Mesodermal cell (in vitro differentiated cells): ENCODE results near the gene TGM5.
"Not testable (repeated sequence)": the region's sequence is repeated elsewhere in the genome, so short reads cannot be mapped to it uniquely, and the experiment has no call there.

Source experiments
- H3K27ac ChIP-seq: 2 replicates; pipeline ENCODE4 v1.7.0; 2013; ENCODE audit warnings: mild to moderate bottlenecking, low read depth, low read length, moderate library complexity; ENCODE audit not compliant: severe bottlenecking
- H3K36me3 ChIP-seq: 2 replicates; pipeline ENCODE4 v1.7.1; 2013; ENCODE audit warnings: mild to moderate bottlenecking, low read length, moderate library complexity; ENCODE audit not compliant: control insufficient read depth, insufficient read depth
- H3K4me1 ChIP-seq: one replicate; pipeline ENCODE4 v1.7.1; 2013; ENCODE audit warnings: mild to moderate bottlenecking, low read length; ENCODE audit not compliant: insufficient read depth, control insufficient read depth, poor library complexity, severe bottlenecking
- H3K4me3 ChIP-seq: 2 replicates; pipeline ENCODE4 v1.7.0; 2013; ENCODE audit warnings: low read length, control low read depth, mild to moderate bottlenecking; ENCODE audit not compliant: insufficient read depth, poor library complexity, severe bottlenecking; ENCODE audit errors: extremely low read depth
- H3K9me3 ChIP-seq: 2 replicates; pipeline ENCODE4 v1.7.1; 2013; ENCODE audit warnings: mild to moderate bottlenecking, low read length, moderate library complexity; ENCODE audit not compliant: control insufficient read depth
- WGBS, 2 experiments: methylation state at CpG; one replicate each; pipeline ENCODE4 v1.1.5; 2013; ENCODE audit warnings: missing lambda C conversion rate in 2 of 2; ENCODE audit not compliant: insufficient coverage in 2 of 2; 5-methylcytosine and 5-hydroxymethylcytosine counted together

TGM5 gene

GRCh38 chr15:43229977-43230376 lies 36.8 kb downstream of the TGM5 start:
- no peaks in the 10 kb centered on the region for H3K36me3 ChIP-seq
- H3K4me1 ChIP-seq = no peaks in the 10 kb centered on the region
- WGBS, 2 experiments = 89 to 95% methylated on average over 3 to 4 of the region's 5 CpGs
- no peak overlapping the region for H3K27ac ChIP-seq
- no peak overlapping the region for H3K4me3 ChIP-seq
- H3K9me3 ChIP-seq = no peaks in the 10 kb centered on the region

DNA sequence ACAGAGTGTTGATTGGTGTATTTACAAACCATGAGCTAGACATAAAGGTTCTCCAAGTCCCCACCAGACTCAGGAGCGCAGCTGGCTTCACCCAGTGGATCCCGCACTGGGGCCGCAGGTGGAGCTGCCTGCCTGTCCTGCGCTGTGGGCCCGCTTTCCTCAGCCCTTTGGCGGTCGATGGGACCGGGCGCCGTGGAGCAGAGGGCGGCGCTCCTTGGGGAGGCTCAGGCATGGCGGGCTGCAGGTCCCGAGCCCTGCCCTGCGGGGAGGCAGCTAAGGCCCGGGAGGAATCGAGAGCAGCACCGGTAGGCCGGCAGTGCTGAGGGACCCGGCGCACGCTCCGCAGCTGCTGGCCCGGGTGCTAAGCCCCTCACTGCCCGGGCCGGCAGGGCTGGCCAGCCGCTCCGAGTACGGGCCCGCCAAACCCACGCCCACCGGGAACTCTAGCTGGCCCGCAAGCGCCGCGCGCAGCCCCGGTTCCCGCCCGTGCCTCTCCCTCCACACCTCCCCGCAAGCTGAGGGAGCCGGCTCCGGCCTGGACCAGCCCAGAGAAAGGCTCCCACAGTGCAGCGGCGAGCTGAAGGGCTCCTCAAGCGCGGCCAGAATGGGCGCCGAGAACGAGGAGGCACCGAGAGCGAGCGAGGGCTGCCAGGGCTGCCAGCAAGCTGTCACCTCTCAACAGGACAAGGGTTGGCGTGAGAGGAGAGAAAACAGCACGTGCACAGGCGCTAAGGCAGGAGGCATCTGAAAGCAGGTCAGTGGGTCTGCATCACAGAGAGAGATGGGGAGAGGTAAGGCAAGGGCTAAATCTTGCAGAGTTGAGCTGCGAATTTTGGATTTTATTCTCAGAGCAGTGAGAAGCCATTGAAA lies 40.1 kb downstream of the TGM5 start:
- WGBS, 2 experiments = 95% methylated on average over 41 to 55 of the region's 57 CpGs

GRCh38 chr15:43225950-43226255 lies 40.8 kb downstream of the TGM5 start:
- H3K9me3 ChIP-seq, H3K4me3 ChIP-seq, H3K27ac ChIP-seq, H3K4me1 ChIP-seq, H3K36me3 ChIP-seq: not testable (repeated sequence)
- 93 to 95% methylated on average over 12 of the region's 12 CpGs for WGBS, 2 experiments

More for the DNA sequence above, 40.1 kb downstream of the TGM5 start:
- no peak overlapping the region for H3K27ac ChIP-seq
- no peaks in the 10 kb centered on the region for H3K36me3 ChIP-seq
- H3K4me1 ChIP-seq = no peaks in the 10 kb centered on the region
- H3K4me3 ChIP-seq = no peak overlapping the region
- no peaks in the 10 kb centered on the region for H3K9me3 ChIP-seq

- 51 to 63% methylated on average over 13 of the region's 16 CpGs for WGBS, 2 experiments
- Histone ChIP-seq H3K9me3 (no peaks in the 10 kb centered on the region), H3K36me3 (no peaks in the 10 kb centered on the region), H3K4me3 (no peak overlapping the region), H3K4me1 (no peaks in the 10 kb centered on the region), H3K27ac (no peak overlapping the region)
Measured at GRCh38 chr15:43225201-43225949, 41.4 kb downstream of the TGM5 start.

DNA sequence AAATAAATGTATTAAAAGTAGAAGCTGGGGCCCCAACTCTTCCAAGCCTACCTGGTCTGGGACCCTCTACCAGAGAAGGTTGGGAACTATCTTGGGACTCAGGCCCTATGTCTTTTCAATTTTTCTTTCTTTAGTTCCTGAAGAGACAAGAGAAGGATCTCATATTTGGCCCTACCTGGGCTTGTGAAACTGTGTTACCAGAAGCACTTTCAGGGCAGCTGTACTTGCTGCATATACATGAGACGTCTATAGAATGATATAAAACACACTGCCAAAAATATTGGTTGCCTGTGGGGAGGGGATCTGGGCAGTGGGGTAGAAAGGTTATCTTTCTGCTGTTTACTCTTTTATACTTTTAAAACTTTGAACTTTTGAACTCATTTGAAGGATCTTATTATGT lies 45.3 kb downstream of the TGM5 start:
- Histone ChIP-seq H3K36me3 (no peaks in the 10 kb centered on the region), H3K4me3 (no peak overlapping the region), H3K9me3 (no peaks in the 10 kb centered on the region), H3K27ac (no peak overlapping the region), H3K4me1 (no peaks in the 10 kb centered on the region)
- WGBS, 2 experiments = no CpG with 5 or more reads among the region's 1 CpG

DNA sequence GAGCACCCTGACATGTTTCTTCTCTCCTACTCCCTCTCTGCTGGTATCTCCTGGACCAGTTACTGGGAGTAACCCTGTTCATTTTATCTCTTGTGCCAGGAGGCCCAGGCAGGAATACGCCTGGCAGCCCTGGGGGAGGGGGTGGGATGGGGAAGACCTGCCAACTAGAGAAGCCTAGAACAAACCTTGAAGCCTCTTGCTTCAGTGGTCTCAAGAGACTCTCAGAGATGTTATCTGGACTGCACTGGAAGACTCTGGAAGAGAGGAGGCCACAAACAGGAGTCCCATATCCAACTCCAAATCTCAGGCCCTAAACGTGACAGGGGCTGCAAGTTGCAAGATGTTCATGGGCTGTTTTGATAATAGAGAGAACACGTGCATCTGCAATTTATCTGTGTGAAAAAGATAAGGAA lies 45.7 kb downstream of the TGM5 start, which contains the start of gene EPB42:
TSS of gene EPB42 (minus strand) at position 28 of the 413 bp plus-strand sequence. CDS start 193 bp downstream, outside the sequence.
- no peaks in the 10 kb centered on the region for H3K9me3 ChIP-seq
- no peak within 1 kb of the TSS for H3K4me3 ChIP-seq
- H3K27ac ChIP-seq = no peak within 1 kb of the TSS
- H3K4me1 ChIP-seq = no peaks in the 10 kb centered on the region
- 96% methylated on average over 2 of the region's 3 CpGs; no CpG with 5 or more reads in 1 of the 2 experiments for WGBS, 2 experiments
- H3K36me3 ChIP-seq = no peaks in the 10 kb centered on the region

DNA sequence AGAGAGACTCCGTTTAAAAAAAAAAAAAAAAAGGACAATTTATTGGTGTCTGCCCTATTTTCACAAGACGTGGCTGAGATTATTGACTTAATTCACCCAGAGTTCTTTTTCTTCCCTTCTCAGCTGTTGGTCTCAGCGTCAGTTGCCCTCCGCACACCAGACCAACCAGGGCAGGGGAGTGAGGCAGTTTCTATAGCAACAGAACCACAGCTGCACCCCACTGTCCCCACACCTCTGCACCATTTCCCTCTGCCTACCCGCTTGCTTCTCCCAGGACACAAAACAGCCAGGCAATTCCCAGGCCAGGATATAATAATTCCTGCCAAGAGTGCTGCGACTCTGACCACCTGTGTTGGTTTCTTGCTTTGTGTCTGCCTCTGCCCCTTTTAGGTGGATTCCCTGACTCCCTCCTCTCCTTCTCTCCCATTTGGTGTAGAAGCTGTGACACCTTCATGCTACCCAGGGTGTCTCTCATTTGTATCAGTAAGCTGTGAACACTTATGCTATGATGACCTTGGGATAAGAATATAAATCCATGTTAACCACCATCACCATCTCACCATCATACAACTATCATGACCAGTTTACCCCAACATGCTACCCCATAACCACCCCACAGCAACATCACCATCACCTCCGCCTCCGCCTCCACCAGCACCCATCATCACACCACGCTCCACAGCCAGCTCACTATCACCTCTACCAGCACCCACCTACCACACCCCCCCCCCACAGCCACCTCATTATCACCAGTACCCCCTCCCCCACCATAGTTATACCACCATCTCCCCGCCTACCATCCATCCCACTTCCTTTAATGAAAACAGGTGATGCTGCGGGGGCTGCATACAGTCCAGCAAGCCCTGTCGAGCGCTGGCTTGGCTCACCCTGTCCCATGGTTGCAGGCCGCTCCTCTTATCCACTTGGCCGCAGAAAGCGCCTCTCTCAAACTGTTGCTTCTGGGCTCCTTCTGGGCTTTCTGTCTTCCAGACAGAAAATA lies 46.5 kb downstream of the TGM5 start:
- no peak overlapping the region for H3K4me3 ChIP-seq
- 92 to 96% methylated on average over 7 to 13 of the region's 16 CpGs for WGBS, 2 experiments

GRCh38 chr15:43218908-43219706 lies 47.6 kb downstream of the TGM5 start:
- H3K4me3 ChIP-seq = no peak overlapping the region
- no peak overlapping the region for H3K27ac ChIP-seq
- H3K4me1 ChIP-seq = no peaks in the 10 kb centered on the region
- H3K36me3 ChIP-seq = no peaks in the 10 kb centered on the region
- WGBS, 2 experiments = 53 to 57% methylated on average over 8 to 12 of the region's 13 CpGs
- H3K9me3 ChIP-seq = no peaks in the 10 kb centered on the region

More for the DNA sequence above, 46.5 kb downstream of the TGM5 start:
- Histone ChIP-seq H3K9me3 (no peaks in the 10 kb centered on the region), H3K4me1 (no peaks in the 10 kb centered on the region), H3K36me3 (no peaks in the 10 kb centered on the region), H3K27ac (no peak overlapping the region)

GRCh38 chr15:43215961-43216360 lies 50.8 kb downstream of the TGM5 start:
- Histone ChIP-seq H3K4me3 (no peak overlapping the region), H3K36me3 (no peaks in the 10 kb centered on the region), H3K9me3 (no peaks in the 10 kb centered on the region), H3K4me1 (no peaks in the 10 kb centered on the region), H3K27ac (no peak overlapping the region)
- WGBS, 2 experiments = 92 to 96% methylated on average over 5 to 7 of the region's 7 CpGs
